Ovary (tissue), 9 donors: Measurements from ENCODE around the gene ATP2B2. TPM values are rescaled to one million over a fixed set of nuclear protein-coding genes. Genes with fewer than 3 reads are reported as not detected.

Experiments used
- DNase-seq, 5 donors: peaks; one replicate each; pipeline ENCODE4 v3.0.0-alpha.2; 2019 to 2020
- H3K27ac ChIP-seq, 2 donors: fragments of 200-600 bp; one replicate each; pipeline versions ENCODE4 v1.5.1 to v1.8.0; 2019 to 2022
- H3K27me3 ChIP-seq: fragments of 200-600 bp; one replicate; pipeline ENCODE4 v1.8.0; 2022
- H3K36me3 ChIP-seq: fragments of 200-600 bp; sonication (generic); one replicate; pipeline ENCODE4 v1.5.1; 2019
- H3K4me1 ChIP-seq: one replicate; pipeline ENCODE4 v1.8.1; 2013; ENCODE audit warnings: mild to moderate bottlenecking, moderate library complexity; ENCODE audit not compliant: insufficient read depth
- H3K4me3 ChIP-seq: fragments of 200-600 bp; sonication (generic); one replicate; pipeline ENCODE4 v1.5.1; 2017
- H3K9me3 ChIP-seq, 2 donors: fragments of 200-600 bp in 1 of 2; sonication (generic) in 1 of 2; one replicate each; pipeline versions ENCODE4 v1.5.1 to v1.8.1; 2013 to 2019; ENCODE audit warnings: mild to moderate bottlenecking in 1 of 2, moderate library complexity in 1 of 2
- CTCF ChIP-seq, 3 donors: fragments of 450-650 bp in 2 of 3; fragments of 200-600 bp in 1 of 3; IDR thresholded peaks; one replicate each; pipeline versions ENCODE4 v1.5.1 to v1.8.0; 2016 to 2022; ENCODE audit warnings: antibody characterized with exemption in 3 of 3, mild to moderate bottlenecking in 1 of 3
- EP300 ChIP-seq: sonication (generic); formaldehyde crosslinking; IDR thresholded peaks from one replicate; pipeline ENCODE4 v1.6.1; 2017; ENCODE audit warnings: antibody characterized with exemption
- POLR2A ChIP-seq: fragments of 450-650 bp; IDR thresholded peaks from one replicate; pipeline ENCODE4 v1.6.1; 2017; ENCODE audit warnings: antibody characterized with exemption, mild to moderate bottlenecking, moderate library complexity
- WGBS, 3 donors: extraction: QIAGEN DNeasy Blood & Tissue Kit in 1 of 3; methylation state at CpG; one replicate each; pipeline versions ENCODE4 v1.1.5 to v1.1.7; 2013 to 2017; 5-methylcytosine and 5-hydroxymethylcytosine counted together
- intact Hi-C, 4 donors: fragments of 100-400 bp; cut with DNase I; formaldehyde crosslinking; loops; one replicate each; pipeline versions ENCODE4 v1.11.0 to v1.15.1; 2022 to 2023
- polyA plus RNA-seq, 2 donors: library from polyadenylated mRNA; stranded (reverse); fragments of 200-250 nt in 1 of 2; fragments of 350-450 nt in 1 of 2; fragmentation: Illumina TruSeq in 1 of 2; extraction: RNeasy Lipid Tissue Mini Kit (QIAGEN cat#74804) in 1 of 2; gene quantifications; one replicate each; pipeline ENCODE4 v1.2.3, GENCODE V29; 2013 to 2014
- total RNA-seq, 7 donors: library from RNA; depleted of rRNA in 2 of 7; stranded (reverse); fragments of >200 nt in 2 of 7; fragmentation: NEBNext Ultra II Directional in 3 of 7; extraction: Animal tissue kit (Norgen Biotek cat#: 25700) in 3 of 7; gene quantifications; one replicate each; pipeline versions ENCODE4 v1.1.0 to v1.2.4, GENCODE V29; 2016 to 2023
- donor health status: DM: no; HTN: no; CAD: no; lungs with moderate emphysema.
- donor health status: DM: no; HTN: no; CAD: no.
- donor health status: Bipolar disorder and iron deficiency.
- donor health status: DM: yes; HTN: yes; CAD: no.
- donor health status: DM: no; HTN: no; CAD: no.
- donor health status: DM: yes; HTN: yes; CAD: no.

The ATP2B2 gene
- total and polyA plus RNA-seq, 9 donors: 0.05 to 11.6 (median 0.52) TPM; not detected in 2

- Histone ChIP-seq H3K9me3 (no peaks in the 10 kb centered on the region), H3K4me1 (no peaks in the 10 kb centered on the region), H3K4me3 (no peak overlapping the region), H3K27ac (no peak overlapping the region), H3K27me3 (no peaks in the 10 kb centered on the region), H3K36me3 (no peaks in the 10 kb centered on the region)
- 84 to 90% (median 88%) methylated on average over 8 of the region's 8 CpGs for WGBS, 3 donors
- no peak for TF ChIP-seq POLR2A
- no peak for TF ChIP-seq CTCF (IDR thresholded peaks at IDR 0.05)
- no peak for TF ChIP-seq EP300
- DNase-seq: no peak
- intact Hi-C loops: no loop called here
Observed at GRCh38 chr3:10513306-10513705, 7.9 kb upstream of the ATP2B2 start.

GRCh38 chr3:10512687-10513086, 7.3 kb upstream of the ATP2B2 start:
- H3K27ac ChIP-seq: no peak overlapping the region
- TF ChIP-seq CTCF (IDR thresholded peaks at IDR 0.05) (no peak), POLR2A (no peak), EP300 (no peak)
- 80 to 87% (median 80%) methylated on average over 6 of the region's 6 CpGs for WGBS, 3 donors
- no peak for DNase-seq
- no peaks in the 10 kb centered on the region for H3K27me3 ChIP-seq
- no peaks in the 10 kb centered on the region for H3K4me1 ChIP-seq
- no peaks in the 10 kb centered on the region for H3K36me3 ChIP-seq
- H3K4me3 ChIP-seq: no peak overlapping the region
- no peaks in the 10 kb centered on the region for H3K9me3 ChIP-seq
- intact Hi-C loops: no loop called here

- Histone ChIP-seq H3K4me3 (no peak overlapping the region), H3K9me3 (no peaks in the 10 kb centered on the region), H3K27me3 (no peaks in the 10 kb centered on the region), H3K27ac (no peak overlapping the region), H3K4me1 (no peaks in the 10 kb centered on the region), H3K36me3 (no peaks in the 10 kb centered on the region)
- DNase-seq: no peak
- TF ChIP-seq EP300 (no peak), POLR2A (no peak), CTCF (IDR thresholded peaks at IDR 0.05) (no peak)
- WGBS, 3 donors: 57 to 63% (median 59%) methylated on average over 7 of the region's 7 CpGs
- intact Hi-C loops: no loop called here
Observed at GRCh38 chr3:10511809-10512494, 6.6 kb upstream of the ATP2B2 start.

GRCh38 chr3:10510743-10511432, 5.5 kb upstream of the ATP2B2 start:
- TF ChIP-seq CTCF (IDR thresholded peaks at IDR 0.05) (no peak), POLR2A (no peak), EP300 (no peak)
- WGBS, 3 donors: 52 to 55% (median 53%) methylated on average over 6 of the region's 6 CpGs
- Histone ChIP-seq H3K9me3 (no peaks in the 10 kb centered on the region), H3K36me3 (no peaks in the 10 kb centered on the region), H3K4me3 (no peak overlapping the region), H3K27ac (no peak overlapping the region), H3K27me3 (no peaks in the 10 kb centered on the region), H3K4me1 (no peaks in the 10 kb centered on the region)
- intact Hi-C loops: no loop called here
- DNase-seq: no peak
